ENCODE data around the gene PLA1A.

DNA sequence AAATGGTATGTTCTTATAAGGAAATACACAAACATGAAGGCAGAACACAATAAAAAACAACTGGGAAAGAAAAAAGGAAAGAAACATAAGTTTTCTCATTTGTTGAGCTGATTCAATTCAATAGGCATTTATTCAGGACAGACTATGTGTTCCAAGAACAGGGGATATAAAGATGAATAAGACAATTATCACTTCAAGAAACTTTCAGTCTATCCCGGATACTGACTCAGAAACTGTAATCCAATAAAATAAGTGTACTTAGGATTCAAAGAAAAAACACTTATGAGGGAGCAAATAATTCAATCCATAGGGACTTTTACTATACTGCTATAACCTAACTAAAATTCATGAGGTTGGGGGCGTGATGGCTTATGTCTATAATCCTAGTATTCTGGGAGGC, 66.2 kb downstream of the PLA1A start:
- TF ChIP-seq POLR2A (IDR thresholded peaks at IDR 0.05) (no peak), POLR2AphosphoS5 (IDR thresholded peaks at IDR 0.05; ENCODE audit: insufficient read depth in 1 of 2, low read depth in 1 of 2) (no peak), CTCF (IDR thresholded peaks at IDR 0.05) (no peak)
